K562 (cell line): Measurements from ENCODE around the gene TMEM208. TPM values are rescaled to one million over a fixed set of nuclear protein-coding genes. Genes with fewer than 3 reads are reported as not detected.
A peak's percentile ranks its signal among the peaks of the same experiment; 100 is the strongest.

ENCODE experiments used
- ARID4B ChIP-seq: sonication (generic); formaldehyde crosslinking; IDR thresholded peaks from 2 replicates; pipeline ENCODE4 v1.8.0; 2022; ENCODE audit warnings: mild to moderate bottlenecking, missing genetic modification reagents
- CC2D1A ChIP-seq: fragments of 450-650 bp; IDR thresholded peaks from 2 replicates; pipeline ENCODE4 v1.6.1; 2017; ENCODE audit warnings: mild to moderate bottlenecking
- E2F4 ChIP-seq: sonication (generic); formaldehyde crosslinking; IDR thresholded peaks from 2 replicates; pipeline ENCODE4 v1.8.0; 2022; ENCODE audit warnings: mild to moderate bottlenecking, low read depth, missing genetic modification reagents
- FOXM1 ChIP-seq, 2 experiments: fragments of 450-650 bp in 1 of 2; sonication (generic) in 1 of 2; formaldehyde crosslinking in 1 of 2; IDR thresholded peaks; 2 replicates each; pipeline versions ENCODE4 v1.6.1 to v1.9.0; 2017 to 2022; ENCODE audit warnings: low read depth in 2 of 2, mild to moderate bottlenecking in 2 of 2, missing genetic modification reagents in 1 of 2, moderate library complexity in 1 of 2
- HNRNPL ChIP-seq: fragments of 200-400 bp; formaldehyde crosslinking; IDR thresholded peaks from 2 replicates; pipeline ENCODE4 v1.6.1; 2017; ENCODE audit warnings: low read depth, mild to moderate bottlenecking, low read length
- OTX1 ChIP-seq: fragments of 450-650 bp; formaldehyde crosslinking; IDR thresholded peaks from 2 replicates; pipeline ENCODE4 v1.4.0; 2022; ENCODE audit warnings: mild to moderate bottlenecking
- SRSF1 ChIP-seq: fragments of 200-400 bp; formaldehyde crosslinking; IDR thresholded peaks from 2 replicates; pipeline ENCODE4 v1.6.1; 2017; ENCODE audit warnings: mild to moderate bottlenecking, low read depth, low read length, moderate library complexity
- TEAD1 ChIP-seq, 2 experiments: fragments of 450-650 bp in 1 of 2; sonication (generic) in 1 of 2; formaldehyde crosslinking; IDR thresholded peaks; 2 replicates each; pipeline versions ENCODE4 v1.4.0 to v1.8.0; 2020 to 2022; ENCODE audit warnings: mild to moderate bottlenecking in 2 of 2, missing genetic modification reagents in 1 of 2
- ZBTB40 ChIP-seq, 2 experiments: fragments of 450-650 bp in 1 of 2; sonication (generic) in 1 of 2; formaldehyde crosslinking in 1 of 2; IDR thresholded peaks; 2 replicates each; pipeline versions ENCODE4 v1.7.1 to v1.9.0; 2016 to 2022; ENCODE audit warnings: inconsistent platforms in 1 of 2, mild to moderate bottlenecking in 1 of 2, missing genetic modification reagents in 1 of 2
- ZNF134 ChIP-seq: fragments of 250-450 bp; sonication (Bioruptor Pico); conservative IDR thresholded peaks from 2 replicates; pipeline ENCODE4 v1.4.0; 2020
- polyA plus RNA-seq, 8 experiments: library from polyadenylated mRNA; depleted of rRNA in 4 of 8; stranded (reverse) in 5 of 8; unstranded in 3 of 8; fragments of >200 nt; fragmentation: Nextera tagmentation in 2 of 8; fragmentation: Illumina TruSeq in 1 of 8; extraction: Ambion mirVana in 2 of 8; extraction: Trizol in 1 of 8; gene quantifications; 2 replicates each; pipeline versions ENCODE4 v1.2.1 to v1.2.3, GENCODE V29; 2011 to 2014; ENCODE audit warnings: inconsistent platforms in 1 of 8, missing spikeins in 1 of 8
- total RNA-seq, 7 experiments: library from RNA; depleted of rRNA in 6 of 7; stranded (reverse); fragments of >200 nt in 6 of 7; fragmentation: Illumina TruSeq in 2 of 7; extraction: Trizol in 2 of 7; gene quantifications; 2 replicates each; pipeline versions ENCODE4 v1.2.1 to v1.2.3, GENCODE V29; 2011 to 2021; ENCODE audit warnings: low replicate concordance in 1 of 7

The TMEM208 gene
- total and polyA plus RNA-seq, 9 of the 15 experiments (the other 6 are each of a cell fraction or from before 2014, with no cell fraction given): 31.8 to 239 (median 54.3) TPM

- TF ChIP-seq ARID4B (CRISPR knock-in tag) (peak; percentile 49; the same call in 1 of the 2 replicates), ZBTB40 (IDR thresholded peaks at IDR 0.05) (0 out of 2 replicates have a peak, but pooled peaks have one; percentile 12), ZBTB40 (CRISPR knock-in tag; IDR thresholded peaks at IDR 0.05) (0 out of 2 replicates have a peak, but pooled peaks have one; percentile 9), CC2D1A (no peak), SRSF1 (no peak), TEAD1 (CRISPR knock-in tag; IDR thresholded peaks at IDR 0.05) (peak in 1 of 2 experiments; percentile 48; a peak in 1 of 4 replicates), FOXM1 (IDR thresholded peaks at IDR 0.05; ENCODE audit: low read depth) (no peak), FOXM1 (CRISPR knock-in tag; IDR thresholded peaks at IDR 0.05; ENCODE audit: low read depth) (no peak), E2F4 (CRISPR knock-in tag) (peak; percentile 82; the same call in 1 of the 2 replicates), HNRNPL (0 out of 2 replicates have a peak, but pooled peaks have one; percentile 27), OTX1 (no peak), ZNF134 (CRISPR knock-in tag) (no peak)
These were observed 20.5 kb downstream of the TMEM208 start, which contains the start of gene FHOD1 (continued) for GRCh38 chr16:67247192-67248072.
